Stimulated activated effector memory CD8-positive, alpha-beta T cell treated with anti-CD3 and anti-CD28 coated beads, Interleukin-12 subunit alpha, Interleukin-12 subunit beta, amount 100 ng/mL, for 72 hours (primary cell): ENCODE measurements around the gene PATJ.
"Not testable (repeated sequence)": the region's sequence is repeated elsewhere in the genome, so short reads cannot be mapped to it uniquely, and the experiment has no call there.

Source experiments
- ATAC-seq: fragments of 150-1000 bp; cut with Tn5 transposase; 2 replicates; pipeline ENCODE4 v1.10.0; 2021
- DNase-seq, 2 donors: peaks; one replicate each; pipeline ENCODE4 v3.0.0; 2021 to 2022; ENCODE audit warnings: low spot score in 2 of 2
- H3K27ac Mint-ChIP-seq: one replicate; pipeline ENCODE4 v1.8.0; 2022; ENCODE audit warnings: mild to moderate bottlenecking, mixed read lengths
- H3K36me3 Mint-ChIP-seq: one replicate; pipeline ENCODE4 v1.8.0; 2022; ENCODE audit warnings: mild to moderate bottlenecking, mixed read lengths
- H3K4me1 Mint-ChIP-seq: one replicate; pipeline ENCODE4 v1.8.0; 2022; ENCODE audit warnings: mixed read lengths
- H3K4me3 Mint-ChIP-seq: one replicate; pipeline ENCODE4 v1.8.0; 2022; ENCODE audit warnings: mild to moderate bottlenecking, mixed read lengths
- H3K9me3 Mint-ChIP-seq: one replicate; pipeline ENCODE4 v1.8.0; 2022; ENCODE audit warnings: mixed read lengths

Gene PATJ

DNA sequence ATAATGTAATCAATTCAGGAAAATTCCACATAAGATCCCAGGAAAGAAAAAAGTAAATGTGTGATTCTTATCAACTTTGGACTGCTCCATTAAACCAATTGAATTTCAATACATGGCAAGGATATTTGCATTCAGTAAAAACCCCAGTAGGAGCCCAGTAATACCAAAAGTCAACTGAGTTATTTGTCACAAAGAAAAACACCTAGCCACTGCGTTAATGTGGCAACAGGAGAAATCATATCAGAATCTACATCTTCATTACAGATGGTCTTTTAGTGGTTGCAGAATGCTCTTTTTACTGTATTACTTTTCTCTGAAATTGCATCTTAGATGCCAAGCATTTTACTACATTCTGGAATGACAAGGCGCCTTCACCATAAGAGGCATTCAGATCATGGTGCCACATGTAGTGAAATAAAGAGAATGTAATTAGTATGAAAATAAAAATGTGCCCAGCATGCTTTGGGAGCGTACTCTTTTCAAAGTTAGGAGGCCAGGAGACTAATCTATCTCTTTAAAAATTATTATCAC lies 180.7 kb downstream of the PATJ start:
- DNase-seq (no peak), ATAC-seq (peak; percentile 26)
- peaks cover 3% of the 10 kb centered on the region for H3K9me3 Mint-ChIP-seq
- peaks cover 16% of the 10 kb centered on the region for H3K36me3 Mint-ChIP-seq
- no peaks in the 10 kb centered on the region for H3K4me1 Mint-ChIP-seq
- H3K4me3 Mint-ChIP-seq: no peak overlapping the region
- H3K27ac Mint-ChIP-seq: no peak overlapping the region

DNA sequence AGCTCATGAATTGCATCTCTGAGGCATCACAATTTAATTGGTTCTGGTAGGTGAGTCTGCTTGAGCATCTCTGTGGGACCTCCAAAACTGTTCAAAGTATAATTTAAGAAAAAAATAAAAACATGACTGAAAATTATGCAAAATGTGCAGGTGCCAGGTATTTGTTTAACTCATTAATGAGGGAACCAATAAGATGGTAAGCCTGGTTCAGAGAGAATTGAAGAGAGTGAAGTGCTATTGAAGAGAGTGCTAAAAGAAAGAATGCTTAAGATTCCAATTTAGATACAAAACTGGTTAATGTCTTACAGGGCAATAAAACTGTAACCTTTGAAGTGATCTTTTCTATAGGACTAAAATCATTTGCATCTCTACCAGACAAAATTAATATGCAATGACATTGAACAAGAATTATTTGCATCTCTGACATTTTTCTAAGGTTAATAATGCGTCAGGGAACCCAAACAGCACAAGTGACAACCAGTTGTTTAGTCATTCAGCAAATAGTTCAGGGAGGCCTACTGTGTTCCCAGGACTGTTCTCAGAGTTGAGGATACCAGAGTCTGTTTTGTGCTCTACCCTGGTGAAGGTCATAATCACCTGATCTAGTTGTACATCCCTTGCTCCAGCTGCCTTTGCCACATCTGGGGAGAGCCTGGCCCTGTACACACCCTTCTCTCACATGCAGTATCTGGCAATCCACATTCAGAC lies 183.5 kb downstream of the PATJ start:
- Mint-ChIP-seq H3K9me3 (no peaks in the 10 kb centered on the region), H3K4me1 (no peaks in the 10 kb centered on the region), H3K36me3 (peaks cover 2% of the 10 kb centered on the region), H3K4me3 (no peak overlapping the region), H3K27ac (no peak overlapping the region)
- ATAC-seq (no peak), DNase-seq (no peak)

DNA sequence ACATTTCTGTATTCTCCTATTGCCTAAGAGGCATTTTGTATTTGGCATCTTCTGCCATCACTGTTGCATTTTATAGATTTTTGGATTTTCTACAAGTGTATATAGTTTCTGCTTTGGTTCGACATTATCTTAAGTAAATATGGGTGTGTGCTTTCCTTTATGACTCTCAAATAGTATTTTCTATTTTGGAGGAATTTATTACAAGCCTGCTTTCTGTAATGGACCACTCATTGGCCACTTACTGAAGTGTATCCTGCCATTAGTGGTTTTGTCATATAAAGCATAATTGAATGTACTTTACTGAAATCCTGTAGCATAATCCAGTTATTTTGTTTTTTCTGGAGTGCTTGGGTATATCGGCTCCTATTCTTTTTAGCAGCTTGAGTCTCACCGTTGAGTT lies 184.3 kb downstream of the PATJ start:
- ATAC-seq (no peak), DNase-seq (no peak)
- Mint-ChIP-seq H3K27ac (no peak overlapping the region), H3K4me3 (no peak overlapping the region), H3K4me1 (no peaks in the 10 kb centered on the region), H3K36me3 (no peaks in the 10 kb centered on the region), H3K9me3 (no peaks in the 10 kb centered on the region)

DNA sequence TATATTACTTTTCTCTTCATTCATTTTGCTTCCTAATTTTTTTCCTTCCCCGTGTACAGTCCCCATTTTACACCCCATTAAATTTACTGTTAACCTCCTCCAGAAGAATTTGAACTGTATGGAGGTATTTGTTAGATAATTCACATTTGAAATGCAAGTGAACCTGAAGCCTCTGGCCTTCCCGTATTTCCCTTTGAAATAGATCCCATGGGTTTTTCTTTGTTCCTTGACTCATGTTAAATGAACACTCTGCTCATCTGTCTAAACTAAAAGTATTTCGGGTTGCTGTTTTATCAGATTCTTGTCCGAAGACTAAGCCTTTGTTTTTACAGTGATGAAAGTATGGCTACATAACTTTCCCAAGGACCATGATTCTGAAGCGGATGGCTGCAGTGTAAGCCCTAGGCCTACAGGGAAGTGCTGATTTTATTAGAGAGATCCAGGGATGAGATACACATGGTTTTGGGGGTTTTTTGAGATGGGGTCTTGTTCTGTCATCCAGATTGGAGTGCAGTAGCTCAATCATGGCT lies 187.9 kb downstream of the PATJ start:
- Mint-ChIP-seq H3K4me3 (no peak overlapping the region), H3K27ac (no peak overlapping the region), H3K36me3 (no peaks in the 10 kb centered on the region), H3K9me3 (no peaks in the 10 kb centered on the region), H3K4me1 (no peaks in the 10 kb centered on the region)
- DNase-seq: no peak
- no peak for ATAC-seq

DNA sequence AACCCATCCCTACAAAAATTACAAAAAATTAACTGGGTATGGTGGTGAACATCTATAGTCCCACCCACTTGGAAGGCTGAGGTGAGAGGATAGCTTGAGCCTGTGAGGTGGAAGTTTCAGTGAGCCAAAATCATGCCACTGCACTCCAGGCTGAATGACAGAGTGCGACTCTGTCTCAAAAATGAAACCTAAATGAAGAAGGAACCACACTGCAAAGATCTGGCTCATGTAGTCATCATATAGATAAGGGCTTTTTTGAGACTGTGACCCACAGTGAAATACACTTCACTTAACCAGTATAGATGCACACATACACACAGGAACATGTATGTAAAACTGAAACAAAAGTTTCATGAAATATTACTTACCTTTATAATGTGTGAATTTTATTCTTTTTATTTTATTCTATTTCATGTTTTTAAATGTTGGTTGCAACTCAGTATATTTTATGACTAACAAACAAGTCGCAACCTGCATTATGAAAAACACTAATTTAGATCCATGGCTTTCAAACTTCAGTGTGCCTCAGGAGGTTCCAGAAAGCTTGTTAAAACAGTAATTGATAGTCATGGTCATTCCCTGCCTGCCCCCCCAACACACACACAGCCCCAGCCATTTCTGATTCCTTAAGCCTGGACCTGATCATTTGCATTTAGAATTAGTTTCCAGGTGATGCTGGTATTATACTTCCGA lies 189.5 kb downstream of the PATJ start:
- H3K27ac Mint-ChIP-seq: no peak overlapping the region
- DNase-seq: no peak
- H3K9me3 Mint-ChIP-seq: no peaks in the 10 kb centered on the region
- no peak for ATAC-seq
- H3K4me3 Mint-ChIP-seq: no peak overlapping the region
- no peaks in the 10 kb centered on the region for H3K36me3 Mint-ChIP-seq
- H3K4me1 Mint-ChIP-seq: no peaks in the 10 kb centered on the region

DNA sequence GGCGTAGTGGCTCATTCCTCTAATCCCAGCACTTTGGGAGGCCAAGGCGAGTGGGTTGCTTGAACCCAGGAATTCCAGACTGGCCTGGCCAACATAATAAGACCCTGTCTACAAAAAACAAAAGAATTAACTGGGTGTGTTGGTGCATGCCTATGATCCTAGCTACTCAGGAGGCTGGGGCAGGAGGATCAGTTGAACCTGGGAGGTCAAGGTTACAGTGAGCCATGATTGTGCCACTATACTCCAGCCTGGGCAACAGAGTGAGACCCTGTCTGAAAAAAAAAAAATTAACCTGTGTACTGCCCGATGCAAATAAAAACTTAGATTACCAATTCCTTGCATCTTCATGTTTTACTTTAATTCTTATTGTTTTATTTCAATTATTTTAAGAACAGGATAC lies 193.2 kb downstream of the PATJ start:
- DNase-seq (no peak), ATAC-seq (no peak)
- H3K27ac Mint-ChIP-seq: no peak overlapping the region
- no peak overlapping the region for H3K4me3 Mint-ChIP-seq
- no peaks in the 10 kb centered on the region for H3K9me3 Mint-ChIP-seq
- H3K36me3 Mint-ChIP-seq: no peaks in the 10 kb centered on the region
- H3K4me1 Mint-ChIP-seq: no peaks in the 10 kb centered on the region

DNA sequence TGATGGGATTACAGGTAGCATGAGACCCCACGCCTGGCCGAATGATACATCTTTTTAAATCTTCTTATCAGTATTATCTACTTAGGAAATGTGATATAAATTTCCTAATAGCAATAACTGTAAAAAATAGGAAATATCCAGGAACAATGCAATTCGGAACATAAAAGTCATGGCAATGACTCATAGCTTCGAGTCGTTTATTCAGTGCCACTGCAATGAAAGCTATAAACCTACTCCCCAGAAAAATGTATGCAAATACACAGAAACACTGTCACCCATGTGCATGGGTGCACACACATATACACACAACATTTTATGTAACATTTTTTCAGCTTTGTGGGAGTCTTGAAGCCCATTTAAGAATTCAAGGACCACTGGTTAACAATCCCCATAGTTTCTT lies 194.6 kb downstream of the PATJ start:
- ATAC-seq (no peak), DNase-seq (no peak)
- Mint-ChIP-seq H3K27ac (no peak overlapping the region), H3K9me3 (no peaks in the 10 kb centered on the region), H3K4me3 (no peak overlapping the region), H3K36me3 (no peaks in the 10 kb centered on the region), H3K4me1 (no peaks in the 10 kb centered on the region)

DNA sequence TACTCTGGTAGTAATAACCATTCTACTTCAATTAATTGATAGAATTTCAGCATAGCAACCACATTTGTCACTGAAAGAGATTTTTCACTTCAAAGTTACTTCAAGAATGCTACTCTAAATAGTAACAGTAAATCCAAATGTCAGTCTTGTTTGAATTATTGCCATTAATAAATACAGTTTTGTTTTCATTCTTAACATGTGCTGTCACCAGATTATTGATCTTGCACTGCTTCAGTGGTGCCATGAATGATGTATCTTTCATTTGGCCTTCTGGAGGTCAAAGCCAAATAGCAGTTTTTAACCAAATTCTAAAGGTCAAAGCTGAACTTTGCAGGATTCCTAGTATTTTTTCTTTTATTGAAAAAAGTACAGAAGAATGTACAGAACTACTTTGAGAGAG lies 199.5 kb downstream of the PATJ start:
- H3K27ac Mint-ChIP-seq: no peak overlapping the region
- ATAC-seq (no peak), DNase-seq (no peak)
- no peaks in the 10 kb centered on the region for H3K4me1 Mint-ChIP-seq
- H3K9me3 Mint-ChIP-seq: peaks cover 2% of the 10 kb centered on the region
- no peaks in the 10 kb centered on the region for H3K36me3 Mint-ChIP-seq
- no peak overlapping the region for H3K4me3 Mint-ChIP-seq

DNA sequence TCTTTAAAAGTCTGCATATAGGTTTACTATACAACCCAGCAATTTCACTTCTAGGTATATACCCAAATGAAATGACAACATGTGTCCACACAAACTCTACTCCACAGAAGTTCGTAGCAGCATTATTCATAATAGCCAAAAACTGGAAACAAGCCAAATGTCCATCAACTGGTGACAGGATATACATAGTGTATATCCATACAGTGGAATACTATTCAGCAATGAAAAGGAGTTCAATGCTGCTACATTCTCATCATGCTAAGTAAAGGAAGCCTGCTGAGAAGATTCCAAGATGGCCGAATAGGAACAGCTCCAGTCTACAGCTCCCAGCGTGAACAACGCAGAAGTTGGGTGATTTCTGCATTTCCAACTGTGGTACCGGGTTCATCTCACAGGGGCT lies 200.6 kb downstream of the PATJ start:
- H3K27ac Mint-ChIP-seq: no peak overlapping the region
- peaks cover 2% of the 10 kb centered on the region for H3K9me3 Mint-ChIP-seq
- H3K4me1 Mint-ChIP-seq: no peaks in the 10 kb centered on the region
- no peak for ATAC-seq
- DNase-seq: no peak
- H3K4me3 Mint-ChIP-seq: no peak overlapping the region
- H3K36me3 Mint-ChIP-seq: no peaks in the 10 kb centered on the region

DNA sequence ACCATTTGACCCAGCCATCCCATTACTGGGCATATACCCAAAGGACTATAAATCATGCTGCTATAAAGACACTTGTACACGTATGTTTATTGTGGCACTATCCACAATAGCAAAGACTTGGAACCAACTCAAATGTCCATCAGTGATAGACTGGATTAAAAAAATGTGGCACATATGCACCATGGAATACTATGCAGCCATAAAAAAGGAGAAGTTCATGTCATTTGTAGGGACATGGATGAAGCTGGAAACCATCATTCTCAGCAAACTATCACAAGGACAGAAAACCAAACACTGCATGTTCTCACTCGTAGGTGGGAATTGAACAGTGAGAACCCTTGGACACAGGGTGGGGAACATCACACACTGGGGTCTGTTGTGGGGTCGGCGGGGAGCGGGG lies 206.4 kb downstream of the PATJ start:
- not testable (repeated sequence) for H3K4me1 Mint-ChIP-seq, ATAC-seq, H3K4me3 Mint-ChIP-seq, DNase-seq, H3K27ac Mint-ChIP-seq, H3K9me3 Mint-ChIP-seq, H3K36me3 Mint-ChIP-seq

DNA sequence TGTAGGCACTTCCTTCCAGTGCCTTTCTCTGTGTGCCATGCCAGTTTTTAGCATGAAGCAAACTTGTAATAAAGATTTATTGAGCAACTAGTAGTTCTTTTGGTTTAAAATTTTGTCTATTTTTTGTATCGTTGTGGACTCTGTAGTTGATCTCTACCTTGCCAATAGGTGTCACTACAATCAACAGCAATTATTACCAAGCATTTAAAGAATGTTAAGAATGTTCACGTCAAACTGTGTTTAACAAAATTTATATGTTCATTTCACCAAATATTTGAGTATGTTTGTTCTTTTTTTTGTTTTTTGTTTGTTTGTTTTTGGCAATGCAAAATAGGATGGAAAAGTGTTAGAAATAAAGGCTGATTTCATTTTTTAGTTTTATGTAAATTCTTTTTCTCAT lies 208.1 kb downstream of the PATJ start:
- Mint-ChIP-seq H3K36me3 (no peaks in the 10 kb centered on the region), H3K4me3 (no peak overlapping the region), H3K27ac (no peak overlapping the region), H3K9me3 (no peaks in the 10 kb centered on the region), H3K4me1 (no peaks in the 10 kb centered on the region)
- no peak for DNase-seq
- ATAC-seq: no peak

DNA sequence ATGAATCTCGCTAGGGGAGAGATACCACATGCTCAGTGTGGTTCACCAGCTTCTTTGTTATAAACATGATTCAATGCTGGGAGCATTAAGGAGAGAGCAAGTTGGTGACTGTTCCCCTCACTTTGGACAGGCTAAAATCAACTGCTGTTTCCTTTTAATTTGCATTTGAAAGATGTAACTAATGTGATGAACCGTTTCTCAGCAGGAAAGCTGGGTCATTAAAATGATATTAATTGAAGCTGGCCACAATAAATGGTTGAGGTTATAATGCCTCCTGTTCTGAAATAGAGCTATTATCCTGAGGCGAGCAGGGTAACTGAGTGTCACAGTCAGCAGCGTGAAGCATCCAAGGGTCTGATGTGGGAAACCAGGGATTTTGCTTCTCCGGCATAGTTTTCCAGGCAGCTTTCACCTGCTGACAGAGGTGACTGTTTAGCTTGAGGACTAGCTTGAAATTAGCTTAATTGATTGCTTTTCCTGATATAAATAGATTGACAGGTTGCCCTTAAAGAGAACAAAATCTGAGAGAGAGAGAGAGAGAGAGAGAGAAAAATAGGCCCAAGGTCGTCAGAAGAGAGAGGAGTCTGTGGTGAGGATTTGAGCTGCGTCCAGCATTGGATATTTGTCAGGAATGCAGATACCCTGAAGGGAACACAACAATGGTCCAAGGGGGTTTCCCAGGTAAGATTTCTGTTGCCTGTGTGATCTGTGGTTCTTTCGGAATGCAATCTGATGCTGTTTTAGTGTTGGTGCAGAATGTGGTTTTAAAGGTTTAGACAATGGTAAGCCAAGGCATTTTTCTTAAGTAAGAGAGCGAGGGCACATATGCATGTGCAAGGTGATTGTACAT lies 209.7 kb downstream of the PATJ start:
- ATAC-seq (no peak), DNase-seq (no peak)
- H3K36me3 Mint-ChIP-seq: no peaks in the 10 kb centered on the region
- H3K27ac Mint-ChIP-seq: no peak overlapping the region
- H3K4me3 Mint-ChIP-seq: no peak overlapping the region
- H3K4me1 Mint-ChIP-seq: no peaks in the 10 kb centered on the region
- no peaks in the 10 kb centered on the region for H3K9me3 Mint-ChIP-seq

DNA sequence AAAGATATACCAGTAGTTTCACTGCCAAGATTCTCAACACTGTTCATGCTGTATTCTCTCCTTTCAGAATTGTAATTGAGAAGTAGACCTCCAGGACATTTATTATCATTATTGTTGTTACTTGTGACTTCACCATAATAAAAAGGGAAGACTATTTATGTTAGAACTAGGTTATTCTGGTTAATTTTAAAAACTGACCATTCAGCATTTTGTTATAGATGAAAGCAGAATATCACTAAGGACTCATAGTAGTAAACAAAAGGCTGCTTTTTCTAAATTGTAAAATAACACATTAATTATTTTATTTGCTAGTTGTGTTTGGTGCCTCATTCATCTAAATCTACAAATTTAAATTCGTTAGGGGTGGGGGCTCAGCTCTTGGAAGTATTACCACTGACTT lies 210.4 kb downstream of the PATJ start:
- no peaks in the 10 kb centered on the region for H3K9me3 Mint-ChIP-seq
- no peaks in the 10 kb centered on the region for H3K4me1 Mint-ChIP-seq
- no peak for DNase-seq
- ATAC-seq: no peak
- no peak overlapping the region for H3K27ac Mint-ChIP-seq
- no peaks in the 10 kb centered on the region for H3K36me3 Mint-ChIP-seq
- H3K4me3 Mint-ChIP-seq: no peak overlapping the region

DNA sequence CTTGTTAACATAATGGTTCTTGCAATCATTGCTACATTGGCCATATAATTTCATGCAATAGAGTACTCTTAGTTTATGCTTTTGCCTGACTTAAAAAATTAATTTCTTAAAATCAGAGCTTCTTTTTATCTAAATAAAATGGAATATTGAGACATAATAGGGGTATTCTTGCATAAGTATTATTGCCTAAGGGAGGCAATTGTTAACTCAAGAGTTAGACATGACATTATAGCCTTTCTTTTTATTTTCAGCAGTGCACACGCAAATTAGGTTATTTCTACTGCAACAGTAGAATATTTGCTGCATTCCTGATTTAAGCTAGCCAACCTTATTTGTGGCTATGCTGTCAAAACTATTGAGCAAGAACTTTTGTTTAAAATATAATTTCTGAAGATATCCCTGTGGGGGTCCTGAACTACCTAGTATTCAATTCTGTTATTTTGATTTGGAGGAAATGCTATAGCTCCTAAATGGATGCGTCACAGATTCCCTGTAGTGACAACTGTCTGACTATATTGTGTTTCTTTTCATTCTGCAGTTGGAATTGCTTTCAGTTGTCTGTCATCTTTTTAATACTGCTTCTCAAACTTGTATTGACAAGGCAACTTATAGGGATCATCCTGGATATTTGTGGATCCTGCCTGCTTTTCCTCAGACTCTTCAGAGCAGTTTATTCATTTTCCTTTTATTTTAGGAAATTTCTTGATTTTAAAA lies 211.0 kb downstream of the PATJ start:
- H3K9me3 Mint-ChIP-seq: no peaks in the 10 kb centered on the region
- ATAC-seq: no peak

DNA sequence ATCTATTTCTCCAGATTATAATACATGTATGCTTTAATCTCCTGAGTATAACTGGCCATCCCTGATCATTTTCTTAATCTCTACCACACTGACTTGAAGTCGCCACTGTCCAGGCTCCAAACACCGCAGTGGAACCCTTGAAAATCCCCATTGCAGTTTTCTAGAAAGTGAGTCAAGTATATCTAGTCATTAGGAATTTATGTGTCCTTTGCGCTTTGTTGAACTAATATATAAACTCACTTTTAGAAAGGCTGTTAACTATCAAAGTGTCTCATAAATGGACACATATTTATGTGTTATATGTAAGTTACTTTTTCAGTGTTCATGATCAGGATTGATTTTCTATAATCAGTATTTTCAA lies 211.5 kb downstream of the PATJ start:
- no peak overlapping the region for H3K27ac Mint-ChIP-seq
- H3K4me1 Mint-ChIP-seq: no peaks in the 10 kb centered on the region
- DNase-seq: no peak

More for the DNA sequence above, 211.0 kb downstream of the PATJ start:
- no peak overlapping the region for H3K4me3 Mint-ChIP-seq
- no peak for DNase-seq
- no peaks in the 10 kb centered on the region for H3K4me1 Mint-ChIP-seq
- H3K27ac Mint-ChIP-seq: no peak overlapping the region
- no peaks in the 10 kb centered on the region for H3K36me3 Mint-ChIP-seq

More for the DNA sequence above, 211.5 kb downstream of the PATJ start:
- no peak for ATAC-seq
- no peaks in the 10 kb centered on the region for H3K9me3 Mint-ChIP-seq
- no peak overlapping the region for H3K4me3 Mint-ChIP-seq
- no peaks in the 10 kb centered on the region for H3K36me3 Mint-ChIP-seq
